Astrocyte (in vitro differentiated cells and primary cell): ENCODE results near the gene YIPF6. TPM values are rescaled to one million over a fixed set of nuclear protein-coding genes. Genes with fewer than 3 reads are reported as not detected.
A peak's percentile ranks its signal among the peaks of the same experiment; 100 is the strongest.

Experiments used
- DNase-seq: peaks from one replicate; pipeline ENCODE4 v3.0.0-alpha.2; 2010; ENCODE audit warnings: low read depth
- FAIRE-seq: peaks from 2 replicates; lab custom pipeline; 2011; peaks lifted over from hg19 to GRCh38; lab: Jason Lieb, UNC
- H2AFZ ChIP-seq: 2 replicates; pipeline ENCODE4 v1.6.0; 2012; ENCODE audit warnings: low read depth, low read length, inconsistent platforms
- H3K27ac ChIP-seq: 2 replicates; pipeline ENCODE4 v1.5.1; 2011; ENCODE audit warnings: low read depth, low read length, inconsistent platforms
- H3K27me3 ChIP-seq: 2 replicates; pipeline ENCODE4 v1.6.0; 2011; ENCODE audit warnings: low read length, inconsistent platforms; ENCODE audit not compliant: insufficient read depth
- H3K36me3 ChIP-seq: 2 replicates; pipeline ENCODE4 v1.5.1; 2011; ENCODE audit warnings: low read length, inconsistent platforms; ENCODE audit not compliant: insufficient read depth
- H3K4me1 ChIP-seq: 2 replicates; pipeline ENCODE4 v1.5.1; 2011; ENCODE audit warnings: low read length, inconsistent platforms; ENCODE audit not compliant: insufficient read depth
- H3K4me2 ChIP-seq: 2 replicates; pipeline ENCODE4 v1.6.0; 2012; ENCODE audit warnings: low read length, inconsistent platforms
- H3K4me3 ChIP-seq: 2 replicates; pipeline ENCODE4 v1.5.1; 2011; ENCODE audit warnings: low read depth, mild to moderate bottlenecking, low read length, inconsistent platforms; ENCODE audit not compliant: insufficient read depth
- H3K79me2 ChIP-seq: 2 replicates; pipeline ENCODE4 v1.6.0; 2012; ENCODE audit warnings: mild to moderate bottlenecking, low read length, inconsistent platforms; ENCODE audit not compliant: insufficient read depth
- H3K9ac ChIP-seq: 2 replicates; pipeline ENCODE4 v1.6.0; 2012; ENCODE audit warnings: mild to moderate bottlenecking, low read length, inconsistent platforms
- H3K9me3 ChIP-seq: 2 replicates; pipeline ENCODE4 v1.5.1; 2012; ENCODE audit warnings: low read depth, mild to moderate bottlenecking, low read length, inconsistent platforms; ENCODE audit not compliant: insufficient read depth
- H4K20me1 ChIP-seq: 2 replicates; pipeline ENCODE4 v1.6.0; 2012; ENCODE audit warnings: low read length, inconsistent platforms; ENCODE audit not compliant: insufficient read depth
- H3K27ac Mint-ChIP-seq: one replicate; pipeline ENCODE4 v1.8.0; 2021; ENCODE audit warnings: mild to moderate bottlenecking, mixed read lengths; ENCODE audit not compliant: unreplicated experiment
- H3K27me3 Mint-ChIP-seq: one replicate; pipeline ENCODE4 v1.8.0; 2021; ENCODE audit warnings: low read depth, mixed read lengths; ENCODE audit not compliant: unreplicated experiment
- H3K36me3 Mint-ChIP-seq: one replicate; pipeline ENCODE4 v1.8.0; 2021; ENCODE audit warnings: low read depth, mixed read lengths; ENCODE audit not compliant: unreplicated experiment
- H3K4me1 Mint-ChIP-seq: one replicate; pipeline ENCODE4 v1.8.0; 2021; ENCODE audit warnings: low read depth, mixed read lengths; ENCODE audit not compliant: unreplicated experiment
- H3K4me3 Mint-ChIP-seq: one replicate; pipeline ENCODE4 v1.8.0; 2021; ENCODE audit warnings: mild to moderate bottlenecking, moderate library complexity, mixed read lengths; ENCODE audit not compliant: unreplicated experiment
- H3K9me3 Mint-ChIP-seq: one replicate; pipeline ENCODE4 v1.8.0; 2021; ENCODE audit warnings: mild to moderate bottlenecking, mixed read lengths; ENCODE audit not compliant: unreplicated experiment
- CTCF ChIP-seq: IDR thresholded peaks from 2 replicates; pipeline ENCODE4 v1.5.1; 2011; ENCODE audit warnings: low read depth, mild to moderate bottlenecking, inconsistent platforms, low read length, moderate library complexity; ENCODE audit not compliant: insufficient read depth
- EZH2 ChIP-seq: IDR thresholded peaks from 2 replicates; pipeline ENCODE4 v1.6.1; 2012; ENCODE audit warnings: mild to moderate bottlenecking, low read length, inconsistent platforms; ENCODE audit not compliant: insufficient read depth
- total RNA-seq: library from RNA; stranded (reverse); gene quantifications from 2 replicates; pipeline ENCODE4 v1.2.1, GENCODE V29; 2021

The YIPF6 gene
- total RNA-seq, 1 donor from 2014 or later: 33.0 TPM

GRCh38 chrX:68570598-68570997 lies 71.7 kb downstream of the YIPF6 start:
- Histone ChIP-seq H3K27ac (no peak overlapping the region), H3K9me3 (no peaks in the 10 kb centered on the region), H3K36me3 (no peaks in the 10 kb centered on the region), H3K79me2 (no peaks in the 10 kb centered on the region), H3K4me3 (no peak overlapping the region), H2AFZ (no peak overlapping the region), H3K4me2 (no peak overlapping the region), H4K20me1 (no peaks in the 10 kb centered on the region), H3K9ac (no peak overlapping the region), H3K27me3 (no peaks in the 10 kb centered on the region), H3K4me1 (peaks cover 4% of the 10 kb centered on the region)
- FAIRE-seq: no peak
- Mint-ChIP-seq H3K4me1 (peaks cover 12% of the 10 kb centered on the region), H3K27ac (no peak overlapping the region), H3K27me3 (no peaks in the 10 kb centered on the region), H3K4me3 (no peak overlapping the region), H3K9me3 (no peaks in the 10 kb centered on the region), H3K36me3 (peaks cover 3% of the 10 kb centered on the region)
- no peak for DNase-seq
- TF ChIP-seq CTCF (no peak), EZH2 (no peak)

- TF ChIP-seq CTCF: no peak
- TF ChIP-seq EZH2: no peak
- Mint-ChIP-seq H3K27ac (no peak overlapping the region), H3K36me3 (peaks cover 3% of the 10 kb centered on the region), H3K4me3 (no peak overlapping the region), H3K4me1 (peaks cover 12% of the 10 kb centered on the region), H3K27me3 (no peaks in the 10 kb centered on the region), H3K9me3 (no peaks in the 10 kb centered on the region)
- Histone ChIP-seq H3K9ac (no peak overlapping the region), H3K36me3 (no peaks in the 10 kb centered on the region), H3K27ac (no peak overlapping the region), H4K20me1 (no peaks in the 10 kb centered on the region), H3K4me1 (peaks cover 4% of the 10 kb centered on the region), H3K4me3 (no peak overlapping the region), H3K79me2 (no peaks in the 10 kb centered on the region), H3K27me3 (no peaks in the 10 kb centered on the region), H3K9me3 (no peaks in the 10 kb centered on the region), H3K4me2 (peak overlapping the region; percentile 47), H2AFZ (no peak overlapping the region)
- FAIRE-seq (no peak), DNase-seq (no peak)
Measured at GRCh38 chrX:68571292-68571609, 72.4 kb downstream of the YIPF6 start.

GRCh38 chrX:68571610-68572311 lies 72.9 kb downstream of the YIPF6 start:
- no peaks in the 10 kb centered on the region for H3K27me3 Mint-ChIP-seq
- DNase-seq (peak; percentile 77), FAIRE-seq (peak; percentile 96)
- Histone ChIP-seq H3K4me2 (peak overlapping the region; percentile 47), H4K20me1 (no peaks in the 10 kb centered on the region), H3K9ac (no peak overlapping the region), H3K27me3 (no peaks in the 10 kb centered on the region), H3K9me3 (no peaks in the 10 kb centered on the region), H2AFZ (no peak overlapping the region), H3K79me2 (no peaks in the 10 kb centered on the region), H3K4me3 (no peak overlapping the region), H3K4me1 (peaks cover 4% of the 10 kb centered on the region), H3K27ac (no peak overlapping the region), H3K36me3 (no peaks in the 10 kb centered on the region)
- TF ChIP-seq EZH2: no peak
- TF ChIP-seq CTCF: no peak
- H3K27ac Mint-ChIP-seq: no peak overlapping the region
- peaks cover 3% of the 10 kb centered on the region for H3K36me3 Mint-ChIP-seq
- H3K4me3 Mint-ChIP-seq: no peak overlapping the region
- no peaks in the 10 kb centered on the region for H3K9me3 Mint-ChIP-seq
- peaks cover 12% of the 10 kb centered on the region for H3K4me1 Mint-ChIP-seq
